ENCODE data around the gene ZNF197. TPM values are rescaled to one million over a fixed set of nuclear protein-coding genes. Genes with fewer than 3 reads are reported as not detected.

The ZNF197 gene
- total RNA-seq, 1 experiment from 2014 or later, result 17.5 TPM

DNA sequence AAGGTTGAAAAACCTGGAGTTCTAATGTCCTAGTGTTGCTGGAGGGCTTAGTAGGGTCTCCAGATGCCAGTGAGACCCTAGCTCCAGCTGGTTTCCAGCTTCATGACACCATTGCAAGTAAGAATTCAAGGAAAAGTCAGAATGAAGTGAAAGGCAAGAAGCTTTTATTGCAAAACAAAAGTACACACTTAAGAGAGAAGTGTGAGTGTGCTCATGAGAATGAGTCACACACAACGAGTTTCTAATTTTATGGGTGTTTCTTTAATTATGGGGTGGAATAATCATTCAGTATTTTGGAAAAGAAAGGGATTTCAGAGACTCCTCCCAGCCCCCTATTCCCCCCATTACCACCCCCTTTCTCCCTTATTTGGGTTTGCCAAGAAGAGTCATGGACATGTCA is 63.1 kb downstream of the ZNF197 start:
- Histone ChIP-seq H2BK120ac (ENCODE audit: low read depth, low read length, poor library complexity, severe bottlenecking) (no peak overlapping the region), H3T11ph (ENCODE audit: low read length) (no peak overlapping the region), H3K27me3 (ENCODE audit: insufficient read depth, low read length) (no peaks in the 10 kb centered on the region), H3K9me3 (ENCODE audit: control insufficient read depth, low read depth, low read length) (peaks cover 22% of the 10 kb centered on the region), H4K20me1 (ENCODE audit: control insufficient read depth, insufficient read depth, insufficient read length) (no peaks in the 10 kb centered on the region), H3K4me1 (ENCODE audit: insufficient read depth, low read length) (no peaks in the 10 kb centered on the region), H3K4me2 (ENCODE audit: insufficient read depth, insufficient read length, low read length) (no peak overlapping the region), H3K23me2 (ENCODE audit: insufficient read length, low read depth, low read length, poor library complexity, severe bottlenecking) (no peaks in the 10 kb centered on the region), H2BK20ac (ENCODE audit: low read depth, low read length, poor library complexity, severe bottlenecking) (no peak overlapping the region), H2BK12ac (ENCODE audit: insufficient read length, low read depth, low read length) (no peak overlapping the region), H3K18ac (ENCODE audit: insufficient read length, low read depth, low read length) (no peak overlapping the region), H3K9ac (ENCODE audit: extremely low read depth, insufficient read length, low read length) (no peak overlapping the region), H3K23ac (ENCODE audit: insufficient read length, low read depth, low read length) (no peak overlapping the region), H3K79me1 (ENCODE audit: insufficient read depth, low read depth, low read length, poor library complexity, severe bottlenecking) (no peaks in the 10 kb centered on the region), H2BK5ac (ENCODE audit: insufficient read length, low read length) (no peak overlapping the region), H3K79me2 (ENCODE audit: insufficient read depth, low read length) (no peaks in the 10 kb centered on the region), H2AFZ (ENCODE audit: low read length) (no peak overlapping the region), H2BK15ac (ENCODE audit: low read depth, low read length) (no peak overlapping the region), H3K14ac (ENCODE audit: insufficient read depth, low read length) (no peak overlapping the region), H2AK5ac (ENCODE audit: insufficient read length, low read length) (no peak overlapping the region), H3K56ac (ENCODE audit: insufficient read length, low read depth, low read length) (no peak overlapping the region), H4K5ac (ENCODE audit: insufficient read length, low read depth, low read length) (no peak overlapping the region), H4K8ac (replicated peaks; ENCODE audit: insufficient read length, low read depth, low read length) (no peak overlapping the region), H3K27ac (ENCODE audit: insufficient read length, low read depth, low read length) (no peak overlapping the region), H4K91ac (ENCODE audit: insufficient read length, low read depth, low read length) (no peak overlapping the region), H3K4ac (ENCODE audit: low read depth, low read length) (no peak overlapping the region)
- H3K4me1 Mint-ChIP-seq, result peaks cover 2 to 4% of the 10 kb centered on the region in 2 experiments
- no peak for DNase-seq
- WGBS (ENCODE audit: extremely low coverage, insufficient read length, low lambda C conversion rate), result no CpG with 5 or more reads among the region's 1 CpG
- peaks cover 20 to 26% (median 22%) of the 10 kb centered on the region in 3 experiments for H3K36me3 Mint-ChIP-seq (ENCODE audit: insufficient read depth in 1 of 3, low read depth in 3 of 3)
- TF ChIP-seq, protein P1, sequence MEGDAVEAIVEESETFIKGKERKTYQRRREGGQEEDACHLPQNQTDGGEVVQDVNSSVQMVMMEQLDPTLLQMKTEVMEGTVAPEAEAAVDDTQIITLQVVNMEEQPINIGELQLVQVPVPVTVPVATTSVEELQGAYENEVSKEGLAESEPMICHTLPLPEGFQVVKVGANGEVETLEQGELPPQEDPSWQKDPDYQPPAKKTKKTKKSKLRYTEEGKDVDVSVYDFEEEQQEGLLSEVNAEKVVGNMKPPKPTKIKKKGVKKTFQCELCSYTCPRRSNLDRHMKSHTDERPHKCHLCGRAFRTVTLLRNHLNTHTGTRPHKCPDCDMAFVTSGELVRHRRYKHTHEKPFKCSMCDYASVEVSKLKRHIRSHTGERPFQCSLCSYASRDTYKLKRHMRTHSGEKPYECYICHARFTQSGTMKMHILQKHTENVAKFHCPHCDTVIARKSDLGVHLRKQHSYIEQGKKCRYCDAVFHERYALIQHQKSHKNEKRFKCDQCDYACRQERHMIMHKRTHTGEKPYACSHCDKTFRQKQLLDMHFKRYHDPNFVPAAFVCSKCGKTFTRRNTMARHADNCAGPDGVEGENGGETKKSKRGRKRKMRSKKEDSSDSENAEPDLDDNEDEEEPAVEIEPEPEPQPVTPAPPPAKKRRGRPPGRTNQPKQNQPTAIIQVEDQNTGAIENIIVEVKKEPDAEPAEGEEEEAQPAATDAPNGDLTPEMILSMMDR (conservative IDR thresholded peaks at IDR 0.05), result no peak
- no peak overlapping the region for H3K4me3 Mint-ChIP-seq
- peaks cover 41% of the 10 kb centered on the region for H3K27me3 Mint-ChIP-seq (ENCODE audit: low read depth)
- no peak overlapping the region for H3K27ac Mint-ChIP-seq
- peaks cover 65% of the 10 kb centered on the region in 2 experiments for H3K9me3 Mint-ChIP-seq

Other genes starting within 250 kb of the ZNF197 start
- 24.8 and 26.0 TPM in 2 replicates for gene ZNF445, start 147.4 kb upstream of the ZNF197 start, total RNA-seq (2021)
- gene ZKSCAN7, start 69.8 kb upstream of the ZNF197 start, total RNA-seq (2021), result 7.0 and 8.7 TPM in 2 replicates
- gene ZNF660, start 40.1 kb upstream of the ZNF197 start, total RNA-seq (2021), result 16.4 and 18.7 TPM in 2 replicates
- 22.3 and 27.3 TPM in 2 replicates for gene ZNF35, start 23.7 kb downstream of the ZNF197 start, total RNA-seq (2021)
- not detected in 2 replicates for gene ZNF502, start 87.6 kb downstream of the ZNF197 start, total RNA-seq (2021)
- gene ZNF501, start 104.6 kb downstream of the ZNF197 start, total RNA-seq (2021), result 4.9 and 6.5 TPM in 2 replicates
- gene KIAA1143, start 136.6 kb downstream of the ZNF197 start, total RNA-seq (2021), result 47.0 and 47.4 TPM in 2 replicates
- gene KIF15, start 136.8 kb downstream of the ZNF197 start, total RNA-seq (2021), result 25.0 and 25.8 TPM in 2 replicates
- 11.8 and 12.2 TPM in 2 replicates for gene TMEM42, start 236.9 kb downstream of the ZNF197 start, total RNA-seq (2021)
- gene TGM4, start 249.6 kb downstream of the ZNF197 start, total RNA-seq (2021), result not detected in 2 replicates

All from H9 (cell line).